H9 (cell line): ENCODE results near the gene LPP. TPM values are rescaled to one million over a fixed set of nuclear protein-coding genes. Genes with fewer than 3 reads are reported as not detected.

ENCODE experiments used
- DNase-seq: peaks from one replicate; pipeline ENCODE4 v3.0.0-alpha.2; 2017
- H2AFZ ChIP-seq: one replicate; pipeline ENCODE4 v1.6.1; 2013; ENCODE audit warnings: mild to moderate bottlenecking, low read length, control low read depth, moderate library complexity
- H2AK5ac ChIP-seq: 2 replicates; pipeline ENCODE4 v1.6.1; 2013; ENCODE audit warnings: low read length, control low read depth, mixed read lengths; ENCODE audit not compliant: insufficient read length
- H2BK120ac ChIP-seq: one replicate; pipeline ENCODE4 v1.6.1; 2013; ENCODE audit warnings: low read depth, mild to moderate bottlenecking, low read length, control low read depth, inconsistent platforms; ENCODE audit not compliant: poor library complexity, severe bottlenecking
- H2BK12ac ChIP-seq: 2 replicates; pipeline ENCODE4 v1.6.1; 2013; ENCODE audit warnings: low read length, control low read depth, mixed read lengths, low read depth; ENCODE audit not compliant: insufficient read length
- H2BK15ac ChIP-seq: 2 replicates; pipeline ENCODE4 v1.6.1; 2013; ENCODE audit warnings: low read depth, low read length, control low read depth
- H2BK20ac ChIP-seq: one replicate; pipeline ENCODE4 v1.6.1; 2013; ENCODE audit warnings: low read depth, mild to moderate bottlenecking, low read length, control low read depth, inconsistent platforms; ENCODE audit not compliant: poor library complexity, severe bottlenecking
- H2BK5ac ChIP-seq: 2 replicates; pipeline ENCODE4 v1.6.1; 2013; ENCODE audit warnings: low read length, control low read depth, mixed read lengths; ENCODE audit not compliant: insufficient read length
- H3K14ac ChIP-seq: 2 replicates; pipeline ENCODE4 v1.6.1; 2013; ENCODE audit warnings: low read length, control low read depth; ENCODE audit not compliant: insufficient read depth
- H3K18ac ChIP-seq: 2 replicates; pipeline ENCODE4 v1.6.1; 2013; ENCODE audit warnings: low read depth, mild to moderate bottlenecking, mixed read lengths, low read length, control low read depth; ENCODE audit not compliant: insufficient read length
- H3K23ac ChIP-seq: 2 replicates; pipeline ENCODE4 v1.6.1; 2013; ENCODE audit warnings: low read length, control low read depth, mixed read lengths, low read depth; ENCODE audit not compliant: insufficient read length
- H3K23me2 ChIP-seq: 2 replicates; pipeline ENCODE4 v1.6.1; 2013; ENCODE audit warnings: low read depth, mild to moderate bottlenecking, mixed read lengths, low read length, control low read depth; ENCODE audit not compliant: insufficient read length, poor library complexity, severe bottlenecking
- H3K27ac ChIP-seq: 2 replicates; pipeline ENCODE4 v1.5.1; 2013; ENCODE audit warnings: low read length, control low read depth, mixed read lengths, low read depth; ENCODE audit not compliant: insufficient read length
- H3K27me3 ChIP-seq: 2 replicates; pipeline ENCODE4 v1.6.1; 2013; ENCODE audit warnings: low read length, control low read depth, inconsistent platforms; ENCODE audit not compliant: insufficient read depth
- H3K4ac ChIP-seq: 2 replicates; pipeline ENCODE4 v1.6.1; 2013; ENCODE audit warnings: low read depth, mild to moderate bottlenecking, control low read depth, inconsistent platforms, low read length, moderate library complexity
- H3K4me1 ChIP-seq: 2 replicates; pipeline ENCODE4 v1.6.1; 2013; ENCODE audit warnings: low read length, control low read depth, inconsistent platforms; ENCODE audit not compliant: insufficient read depth
- H3K4me2 ChIP-seq: 2 replicates; pipeline ENCODE4 v1.6.1; 2013; ENCODE audit warnings: low read length, control low read depth, mixed read lengths; ENCODE audit not compliant: insufficient read length, insufficient read depth
- H3K56ac ChIP-seq: 2 replicates; pipeline ENCODE4 v1.6.1; 2013; ENCODE audit warnings: low read depth, mild to moderate bottlenecking, mixed read lengths, low read length, control low read depth; ENCODE audit not compliant: insufficient read length
- H3K79me1 ChIP-seq: 2 replicates; pipeline ENCODE4 v1.6.1; 2013; ENCODE audit warnings: low read depth, mild to moderate bottlenecking, moderate library complexity, low read length, control low read depth, inconsistent platforms; ENCODE audit not compliant: insufficient read depth, poor library complexity, severe bottlenecking
- H3K79me2 ChIP-seq: 2 replicates; pipeline ENCODE4 v1.6.1; 2013; ENCODE audit warnings: low read length, control low read depth, inconsistent platforms; ENCODE audit not compliant: insufficient read depth
- H3K9ac ChIP-seq: 2 replicates; pipeline ENCODE4 v1.6.1; 2013; ENCODE audit warnings: low read length, control low read depth, mixed read lengths; ENCODE audit not compliant: insufficient read length; ENCODE audit errors: extremely low read depth
- H3K9me3 ChIP-seq: one replicate; pipeline ENCODE4 v1.6.1; 2013; ENCODE audit warnings: low read depth, low read length, inconsistent platforms; ENCODE audit not compliant: control insufficient read depth
- H3T11ph ChIP-seq: one replicate; pipeline ENCODE4 v1.6.1; 2013; ENCODE audit warnings: mild to moderate bottlenecking, low read length, control low read depth, inconsistent platforms
- H4K20me1 ChIP-seq: one replicate; pipeline ENCODE4 v1.6.1; 2013; ENCODE audit not compliant: control insufficient read depth, insufficient read length, insufficient read depth
- H4K5ac ChIP-seq: 2 replicates; pipeline ENCODE4 v1.6.1; 2013; ENCODE audit warnings: low read depth, mild to moderate bottlenecking, mixed read lengths, low read length, control low read depth; ENCODE audit not compliant: insufficient read length
- H4K8ac ChIP-seq: replicated peaks from 2 replicates; pipeline ENCODE4 v1.6.1; 2013; ENCODE audit warnings: low read length, control low read depth, mixed read lengths, low read depth; ENCODE audit not compliant: insufficient read length
- H4K91ac ChIP-seq: 2 replicates; pipeline ENCODE4 v1.6.1; 2013; ENCODE audit warnings: low read depth, mild to moderate bottlenecking, moderate library complexity, mixed read lengths, low read length, control low read depth; ENCODE audit not compliant: insufficient read length
- H3K27ac Mint-ChIP-seq, 3 experiments: 2 replicates in 2 of 3; 3 replicates in 1 of 3; pipeline ENCODE4 v1.8.0; 2020 to 2021; ENCODE audit warnings: mixed read lengths in 3 of 3, mild to moderate bottlenecking in 1 of 3, moderate library complexity in 1 of 3
- H3K27me3 Mint-ChIP-seq: 2 replicates; pipeline ENCODE4 v1.8.0; 2021; ENCODE audit warnings: low read depth, mild to moderate bottlenecking, moderate library complexity, mixed read lengths
- H3K36me3 Mint-ChIP-seq, 3 experiments: 2 replicates in 2 of 3; 3 replicates in 1 of 3; pipeline ENCODE4 v1.8.0; 2020 to 2021; ENCODE audit warnings: low read depth in 3 of 3, mixed read lengths in 3 of 3; ENCODE audit not compliant: insufficient read depth in 1 of 3
- H3K4me1 Mint-ChIP-seq, 2 experiments: 2 replicates each; pipeline ENCODE4 v1.8.0; 2020; ENCODE audit warnings: mixed read lengths in 2 of 2
- H3K4me3 Mint-ChIP-seq, 2 experiments: 2 replicates in 1 of 2; 3 replicates in 1 of 2; pipeline ENCODE4 v1.8.0; 2020 to 2021; ENCODE audit warnings: mild to moderate bottlenecking in 2 of 2, mixed read lengths in 2 of 2, moderate library complexity in 1 of 2
- H3K9me3 Mint-ChIP-seq, 2 experiments: 2 replicates in 1 of 2; 3 replicates in 1 of 2; pipeline ENCODE4 v1.8.0; 2020; ENCODE audit warnings: mild to moderate bottlenecking in 2 of 2, mixed read lengths in 2 of 2, moderate library complexity in 1 of 2
- CTCF ChIP-seq: fragments of 200-600 bp; sonication (generic); conservative IDR thresholded peaks from 3 replicates; pipeline ENCODE4 v1.8.0; 2021; ENCODE audit warnings: antibody characterized with exemption, mild to moderate bottlenecking
- WGBS: extraction: QIAGEN DNeasy Blood & Tissue Kit; methylation state at CpG from one replicate; pipeline ENCODE4 v1.1.7; 2013; ENCODE audit warnings: missing lambda C conversion rate, low lambda C conversion rate, mixed read lengths; ENCODE audit not compliant: insufficient read length; ENCODE audit errors: extremely low coverage; 5-methylcytosine and 5-hydroxymethylcytosine counted together
- total RNA-seq: library from RNA; stranded (reverse); gene quantifications from 2 replicates; pipeline ENCODE4 v1.2.1, GENCODE V29; 2021

LPP gene
- total RNA-seq, 1 experiment from 2014 or later = 64.6 TPM

- H3K36me3 Mint-ChIP-seq = no peaks in the 10 kb centered on the region
- H3K4me3 Mint-ChIP-seq = no peak overlapping the region
- Histone ChIP-seq H3K4ac (no peak overlapping the region), H3K23ac (peak overlapping the region; percentile 60), H3K79me1 (no peaks in the 10 kb centered on the region), H3K27me3 (no peaks in the 10 kb centered on the region), H2BK15ac (no peak overlapping the region), H3K9me3 (no peaks in the 10 kb centered on the region), H3K4me1 (peaks cover 3% of the 10 kb centered on the region; the same call in 1 of the 2 replicates), H2AFZ (no peak overlapping the region), H3K18ac (no peak overlapping the region), H2BK5ac (no peak overlapping the region), H2BK12ac (no peak overlapping the region), H3K23me2 (no peaks in the 10 kb centered on the region), H2BK20ac (no peak overlapping the region), H3K4me2 (no peak overlapping the region), H4K20me1 (no peaks in the 10 kb centered on the region), H4K8ac (no peak overlapping the region), H3K14ac (no peak overlapping the region), H3K27ac (no peak overlapping the region), H2AK5ac (no peak overlapping the region), H3K9ac (no peak overlapping the region), H4K91ac (no peak overlapping the region), H2BK120ac (no peak overlapping the region), H3K79me2 (no peaks in the 10 kb centered on the region), H3K56ac (no peak overlapping the region), H3T11ph (no peak overlapping the region), H4K5ac (no peak overlapping the region)
- WGBS = no CpG with 5 or more reads among the region's 5 CpGs
- H3K27me3 Mint-ChIP-seq = no peaks in the 10 kb centered on the region
- no peak for TF ChIP-seq CTCF
- DNase-seq = no peak
- no peak overlapping the region for H3K27ac Mint-ChIP-seq
- peaks cover 17 to 22% of the 10 kb centered on the region in 2 experiments for H3K4me1 Mint-ChIP-seq
- no peaks in the 10 kb centered on the region for H3K9me3 Mint-ChIP-seq
These were observed 536.1 kb downstream of the LPP start for GRCh38 chr3:188690064-188690463.
